ENCODE measurements around the gene ZBTB2. TPM values are rescaled to one million over a fixed set of nuclear protein-coding genes. Genes with fewer than 3 reads are reported as not detected.

ZBTB2 gene
- total RNA-seq, 2 donors from 2014 or later = 5.3 to 8.4 TPM

DNA sequence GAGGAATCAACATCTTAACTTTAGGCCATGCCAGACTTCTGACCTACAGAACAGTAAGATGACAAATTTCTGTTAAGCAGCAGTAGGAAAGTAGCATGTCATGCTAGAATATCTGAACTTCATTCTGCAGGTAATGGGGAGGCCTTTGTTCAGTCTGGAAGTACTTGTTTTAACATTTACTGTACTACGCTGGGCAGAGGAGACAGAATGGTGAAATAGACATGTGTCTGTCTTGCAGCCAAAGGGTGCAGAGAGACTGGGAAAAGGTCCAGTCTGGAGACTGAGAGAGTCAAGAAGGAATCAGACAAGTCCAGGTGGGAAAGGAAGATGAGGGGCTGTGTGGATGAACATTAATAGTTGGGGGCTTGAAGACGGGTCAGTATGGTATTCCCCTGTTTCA lies 17.5 kb upstream of the ZBTB2 start:
- TF ChIP-seq, protein P1, sequence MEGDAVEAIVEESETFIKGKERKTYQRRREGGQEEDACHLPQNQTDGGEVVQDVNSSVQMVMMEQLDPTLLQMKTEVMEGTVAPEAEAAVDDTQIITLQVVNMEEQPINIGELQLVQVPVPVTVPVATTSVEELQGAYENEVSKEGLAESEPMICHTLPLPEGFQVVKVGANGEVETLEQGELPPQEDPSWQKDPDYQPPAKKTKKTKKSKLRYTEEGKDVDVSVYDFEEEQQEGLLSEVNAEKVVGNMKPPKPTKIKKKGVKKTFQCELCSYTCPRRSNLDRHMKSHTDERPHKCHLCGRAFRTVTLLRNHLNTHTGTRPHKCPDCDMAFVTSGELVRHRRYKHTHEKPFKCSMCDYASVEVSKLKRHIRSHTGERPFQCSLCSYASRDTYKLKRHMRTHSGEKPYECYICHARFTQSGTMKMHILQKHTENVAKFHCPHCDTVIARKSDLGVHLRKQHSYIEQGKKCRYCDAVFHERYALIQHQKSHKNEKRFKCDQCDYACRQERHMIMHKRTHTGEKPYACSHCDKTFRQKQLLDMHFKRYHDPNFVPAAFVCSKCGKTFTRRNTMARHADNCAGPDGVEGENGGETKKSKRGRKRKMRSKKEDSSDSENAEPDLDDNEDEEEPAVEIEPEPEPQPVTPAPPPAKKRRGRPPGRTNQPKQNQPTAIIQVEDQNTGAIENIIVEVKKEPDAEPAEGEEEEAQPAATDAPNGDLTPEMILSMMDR (IDR thresholded peaks at IDR 0.05) = no peak
- Histone ChIP-seq H3K9me3 (no peaks in the 10 kb centered on the region), H3K27ac (no peak overlapping the region), H3K27me3 (replicated peaks; ENCODE audit: insufficient read depth) (no peaks in the 10 kb centered on the region), H3K4me1 (ENCODE audit: control insufficient read depth in 1 of 2, low read depth in 2 of 2) (peaks cover 3 to 12% of the 10 kb centered on the region in 2 donors), H3K4me3 (no peak overlapping the region), H3K36me3 (peaks cover 11% of the 10 kb centered on the region)
- DNase-seq (ENCODE audit: low spot score) (no peak), ATAC-seq (ENCODE audit: insufficient number of reproducible peaks, low FRiP score, low read depth) (no peak)

DNA sequence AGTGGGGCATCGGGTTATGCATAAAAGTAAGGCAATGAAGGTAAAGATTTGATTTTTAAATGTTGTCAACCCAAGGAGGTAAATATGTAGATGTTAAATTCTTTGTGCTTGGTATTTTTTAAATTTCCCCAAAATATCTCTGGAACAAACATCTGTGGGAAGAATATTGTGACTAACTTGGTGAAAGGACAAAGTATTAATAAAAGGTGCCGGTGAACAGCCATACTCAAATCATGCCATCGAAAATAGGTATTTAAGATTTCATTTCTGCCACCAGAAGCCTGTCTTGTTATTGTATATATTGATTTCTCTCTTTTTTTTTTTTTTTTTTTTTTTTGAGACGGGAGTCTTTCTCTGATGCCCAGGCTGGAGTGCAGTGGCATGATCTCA lies 12.6 kb upstream of the ZBTB2 start:
- no peaks in the 10 kb centered on the region for H3K36me3 ChIP-seq
- H3K4me3 ChIP-seq = no peak overlapping the region
- DNase-seq (ENCODE audit: low spot score) (no peak), ATAC-seq (ENCODE audit: insufficient number of reproducible peaks, low FRiP score, low read depth) (no peak)
- peaks cover 11 to 24% of the 10 kb centered on the region in 2 donors for H3K4me1 ChIP-seq (ENCODE audit: control insufficient read depth in 1 of 2, low read depth in 2 of 2)
- TF ChIP-seq, protein P1 (IDR thresholded peaks at IDR 0.05) = no peak
- no peaks in the 10 kb centered on the region for H3K9me3 ChIP-seq
- H3K27ac ChIP-seq = no peak overlapping the region
- H3K27me3 ChIP-seq (replicated peaks; ENCODE audit: insufficient read depth) = no peaks in the 10 kb centered on the region

DNA sequence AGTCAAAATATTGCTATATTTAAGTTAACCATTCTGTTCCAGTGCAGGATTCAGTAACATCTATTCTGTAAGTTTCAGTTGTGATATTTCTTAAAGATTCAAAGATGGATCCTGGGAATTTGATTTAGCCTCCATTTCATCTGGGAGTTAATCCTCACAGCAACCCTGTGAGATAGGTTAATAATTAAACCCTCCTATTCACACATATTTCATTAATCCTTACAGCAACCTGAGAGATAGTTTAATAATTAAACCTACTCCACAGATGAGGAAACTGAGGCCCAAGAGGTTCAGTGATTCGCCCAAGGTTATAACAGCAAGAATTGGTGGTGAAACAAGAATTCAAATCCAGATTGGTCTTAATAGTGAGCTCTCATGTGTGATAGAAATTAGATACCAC lies 10.9 kb upstream of the ZBTB2 start:
- ATAC-seq (ENCODE audit: insufficient number of reproducible peaks, low FRiP score, low read depth) = no peak
- no peak for DNase-seq (ENCODE audit: low spot score)
- Histone ChIP-seq H3K9me3 (no peaks in the 10 kb centered on the region), H3K27ac (no peak overlapping the region), H3K4me1 (ENCODE audit: control insufficient read depth in 1 of 2, low read depth in 2 of 2) (peaks cover 11 to 26% of the 10 kb centered on the region in 2 donors), H3K36me3 (no peaks in the 10 kb centered on the region), H3K27me3 (replicated peaks; ENCODE audit: insufficient read depth) (no peaks in the 10 kb centered on the region), H3K4me3 (no peak overlapping the region)
- TF ChIP-seq, protein P1 (IDR thresholded peaks at IDR 0.05) = no peak

DNA sequence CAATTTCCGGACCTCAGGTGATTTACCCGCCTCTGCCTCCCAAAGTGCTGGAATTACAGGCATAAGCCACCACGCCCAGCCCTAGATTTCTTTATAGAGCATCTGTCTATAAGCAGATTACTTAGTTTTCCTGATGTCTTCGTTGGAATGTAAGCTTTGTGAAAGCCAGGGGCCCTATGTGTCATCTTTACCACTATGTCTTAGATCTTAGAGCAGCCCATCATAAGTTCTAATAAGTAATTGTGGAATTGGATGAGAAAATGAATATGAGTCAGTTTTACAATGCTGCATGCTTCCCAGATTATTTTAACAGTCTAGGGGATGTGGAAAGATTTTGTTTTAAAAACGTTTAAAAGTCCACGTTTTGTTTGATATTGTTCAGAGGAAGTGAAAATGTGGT lies 9.1 kb upstream of the ZBTB2 start:
- Histone ChIP-seq H3K9me3 (no peaks in the 10 kb centered on the region), H3K27me3 (replicated peaks; ENCODE audit: insufficient read depth) (no peaks in the 10 kb centered on the region), H3K27ac (no peak overlapping the region), H3K36me3 (no peaks in the 10 kb centered on the region), H3K4me3 (no peak overlapping the region), H3K4me1 (ENCODE audit: control insufficient read depth in 1 of 2, low read depth in 2 of 2) (peaks cover 14 to 29% of the 10 kb centered on the region in 2 donors)
- TF ChIP-seq, protein P1 (IDR thresholded peaks at IDR 0.05) = no peak
- DNase-seq (ENCODE audit: low spot score) = no peak
- no peak for ATAC-seq (ENCODE audit: insufficient number of reproducible peaks, low FRiP score, low read depth)

DNA sequence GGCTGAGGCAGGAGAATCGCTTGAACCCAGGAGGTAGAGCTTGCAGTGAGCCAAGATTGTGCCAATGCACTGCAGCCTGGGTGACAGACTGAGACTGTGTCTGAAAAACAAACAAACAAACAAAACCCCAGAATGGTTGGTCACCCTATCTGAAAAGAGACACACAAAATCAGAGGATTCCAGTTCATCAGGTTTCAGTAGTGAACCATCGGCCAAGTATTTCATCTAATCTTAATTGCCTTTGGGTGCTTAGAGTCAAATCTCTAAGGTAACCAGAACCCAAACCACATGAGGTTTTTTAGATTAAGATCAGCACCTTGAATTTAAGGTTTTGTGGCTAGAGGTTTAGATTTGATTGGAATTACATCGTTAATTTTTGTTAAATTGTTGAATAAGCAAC lies 8.3 kb upstream of the ZBTB2 start:
- no peaks in the 10 kb centered on the region for H3K27me3 ChIP-seq (replicated peaks; ENCODE audit: insufficient read depth)
- no peak overlapping the region for H3K4me3 ChIP-seq
- H3K9me3 ChIP-seq = no peaks in the 10 kb centered on the region
- H3K27ac ChIP-seq = no peak overlapping the region
- ATAC-seq (ENCODE audit: insufficient number of reproducible peaks, low FRiP score, low read depth) (no peak), DNase-seq (ENCODE audit: low spot score) (no peak)
- H3K4me1 ChIP-seq (ENCODE audit: control insufficient read depth in 1 of 2, low read depth in 2 of 2) = peaks cover 18 to 33% of the 10 kb centered on the region in 2 donors
- TF ChIP-seq, protein P1 (IDR thresholded peaks at IDR 0.05) = no peak
- no peaks in the 10 kb centered on the region for H3K36me3 ChIP-seq

All from thoracic aorta (tissue), 2 donors.